ES-I3 (cell line): ENCODE measurements around the gene GPR52.

Experiments
- H3K36me3 ChIP-seq: 2 replicates; pipeline ENCODE4 v1.6.1; 2013; ENCODE audit warnings: mild to moderate bottlenecking, low read length, control low read depth, moderate library complexity; ENCODE audit not compliant: insufficient read depth
- H3K4me1 ChIP-seq: 2 replicates; pipeline ENCODE4 v1.6.1; 2013; ENCODE audit warnings: mild to moderate bottlenecking, control low read depth, low read length; ENCODE audit not compliant: insufficient read depth
- H3K9ac ChIP-seq: 2 replicates; pipeline ENCODE4 v1.6.1; 2013; ENCODE audit warnings: low read depth, mild to moderate bottlenecking, low read length, moderate library complexity
- H3K9me3 ChIP-seq: 2 replicates; pipeline ENCODE4 v1.6.1; 2013; ENCODE audit warnings: mild to moderate bottlenecking, low read length, moderate library complexity; ENCODE audit not compliant: control insufficient read depth, insufficient read depth

Gene GPR52

DNA sequence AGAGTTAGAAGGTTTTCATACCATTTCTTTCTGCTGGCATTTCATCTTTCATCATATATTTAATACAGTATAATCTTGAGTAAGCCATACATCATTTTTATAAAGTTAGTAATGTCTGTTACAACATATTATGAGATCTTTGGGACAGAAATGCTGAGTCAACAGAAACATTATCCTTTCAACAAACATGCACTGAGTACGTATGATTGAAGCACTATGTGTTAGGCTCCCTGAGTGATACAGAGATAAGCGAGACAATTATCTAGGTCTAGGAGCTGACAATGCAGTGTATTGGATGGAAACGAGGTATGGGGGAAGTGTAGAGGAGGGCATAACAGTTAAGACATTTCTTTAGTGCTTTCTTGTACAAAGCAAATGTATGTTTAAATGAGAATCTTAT, 19.7 kb upstream of the GPR52 start:
- H3K36me3 ChIP-seq: no peaks in the 10 kb centered on the region

DNA sequence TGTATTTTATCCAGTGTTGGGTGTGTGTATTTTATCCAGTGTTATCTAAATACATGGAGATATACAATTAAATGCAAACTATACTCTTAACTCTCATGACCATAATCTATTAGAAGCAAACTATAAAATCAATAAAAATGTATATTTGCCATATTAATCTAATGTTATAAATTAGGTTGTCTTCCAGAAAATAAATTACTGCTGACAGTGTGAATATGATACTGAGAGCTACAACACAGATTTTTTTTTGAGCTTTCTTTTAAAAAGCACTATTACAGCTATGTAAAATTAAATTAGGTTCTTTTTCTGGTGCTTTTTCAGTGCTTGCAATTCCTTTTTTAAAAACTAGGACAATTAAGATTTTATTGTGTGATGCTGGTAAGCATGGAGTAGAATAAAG, 19.0 kb upstream of the GPR52 start:
- Histone ChIP-seq H3K9ac (no peak overlapping the region), H3K36me3 (no peaks in the 10 kb centered on the region), H3K9me3 (no peaks in the 10 kb centered on the region), H3K4me1 (no peaks in the 10 kb centered on the region)

More for the DNA sequence above, 19.7 kb upstream of the GPR52 start:
- Histone ChIP-seq H3K4me1 (no peaks in the 10 kb centered on the region), H3K9ac (no peak overlapping the region), H3K9me3 (no peaks in the 10 kb centered on the region)

DNA sequence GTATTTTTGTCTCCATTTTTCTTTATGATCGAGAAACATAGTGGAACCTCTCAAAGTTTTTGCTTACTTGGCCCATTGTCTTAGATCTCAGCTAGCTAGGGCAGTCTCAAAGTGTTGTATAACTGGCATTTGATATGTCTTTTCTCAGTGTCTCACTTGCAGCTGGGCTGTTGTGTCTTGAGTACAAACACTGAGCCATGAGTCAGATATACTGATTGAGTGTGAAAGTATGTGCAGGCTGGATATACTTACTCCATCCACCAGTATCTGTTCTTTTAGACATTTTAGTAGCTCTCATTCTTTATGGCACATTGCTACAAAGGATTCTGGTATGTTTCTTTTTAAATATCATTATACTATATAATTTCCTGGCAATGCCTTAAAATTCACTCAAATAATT, 14.3 kb upstream of the GPR52 start:
- Histone ChIP-seq H3K9ac (no peak overlapping the region), H3K9me3 (no peaks in the 10 kb centered on the region), H3K4me1 (no peaks in the 10 kb centered on the region), H3K36me3 (no peaks in the 10 kb centered on the region)

DNA sequence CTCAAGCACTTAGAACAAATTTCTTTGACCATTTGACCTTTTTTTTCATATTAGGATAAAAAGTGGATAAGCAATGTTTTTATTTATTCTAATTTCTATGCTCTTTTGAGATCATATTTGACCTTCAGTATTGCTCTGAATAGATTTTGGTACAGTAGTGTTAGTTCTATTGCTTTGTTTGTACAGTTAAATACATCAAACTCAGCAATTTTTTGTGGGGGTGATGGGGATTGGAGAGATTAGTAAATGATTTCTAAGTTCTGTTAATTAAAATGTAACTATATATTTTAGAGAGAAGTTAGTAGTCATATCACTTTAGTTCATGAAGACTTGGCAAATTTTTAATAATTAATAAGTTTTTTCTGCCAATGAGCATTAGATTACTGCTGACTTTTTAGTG, 2.4 kb upstream of the GPR52 start:
- Histone ChIP-seq H3K4me1 (peaks cover 3% of the 10 kb centered on the region; the same call in 1 of the 2 replicates), H3K9ac (no peak overlapping the region), H3K9me3 (no peaks in the 10 kb centered on the region), H3K36me3 (no peaks in the 10 kb centered on the region)

DNA sequence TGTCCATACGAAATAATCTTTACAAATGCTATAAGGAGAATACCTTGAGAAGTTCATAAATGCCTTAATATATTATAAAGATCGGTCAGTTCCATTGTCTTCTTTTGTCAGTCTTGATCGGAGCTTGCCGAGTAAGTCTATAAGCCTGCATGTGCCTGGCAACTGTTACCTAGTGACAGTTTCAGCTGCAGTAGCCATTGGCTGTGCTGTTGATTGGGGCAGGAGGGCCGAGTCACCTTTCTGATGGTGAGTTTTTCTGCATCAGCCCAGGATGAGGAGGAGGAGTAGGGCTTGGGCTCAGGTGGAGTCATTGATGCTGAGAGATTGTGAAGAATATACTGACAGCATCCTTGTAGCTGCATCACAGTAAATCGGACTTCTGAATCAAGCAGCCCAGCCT, 1.9 kb upstream of the GPR52 start:
- Histone ChIP-seq H3K4me1 (peaks cover 3% of the 10 kb centered on the region; the same call in 1 of the 2 replicates), H3K36me3 (no peaks in the 10 kb centered on the region), H3K9me3 (no peaks in the 10 kb centered on the region), H3K9ac (no peak overlapping the region)

DNA sequence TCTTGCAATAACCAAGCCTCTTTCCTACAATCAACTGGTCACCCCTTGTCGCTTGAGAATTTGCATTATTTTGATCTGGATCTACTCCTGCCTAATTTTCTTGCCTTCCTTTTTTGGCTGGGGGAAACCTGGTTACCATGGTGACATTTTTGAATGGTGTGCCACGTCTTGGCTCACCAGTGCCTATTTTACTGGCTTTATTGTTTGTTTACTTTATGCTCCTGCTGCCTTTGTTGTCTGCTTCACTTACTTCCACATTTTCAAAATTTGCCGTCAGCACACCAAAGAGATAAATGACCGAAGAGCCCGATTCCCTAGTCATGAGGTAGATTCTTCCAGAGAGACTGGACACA, 743 bp downstream of the GPR52 start:
- no peaks in the 10 kb centered on the region for H3K9me3 ChIP-seq
- H3K36me3 ChIP-seq: no peaks in the 10 kb centered on the region
- peaks cover 3% of the 10 kb centered on the region; the same call in 1 of the 2 replicates for H3K4me1 ChIP-seq
- no peak overlapping the region for H3K9ac ChIP-seq

DNA sequence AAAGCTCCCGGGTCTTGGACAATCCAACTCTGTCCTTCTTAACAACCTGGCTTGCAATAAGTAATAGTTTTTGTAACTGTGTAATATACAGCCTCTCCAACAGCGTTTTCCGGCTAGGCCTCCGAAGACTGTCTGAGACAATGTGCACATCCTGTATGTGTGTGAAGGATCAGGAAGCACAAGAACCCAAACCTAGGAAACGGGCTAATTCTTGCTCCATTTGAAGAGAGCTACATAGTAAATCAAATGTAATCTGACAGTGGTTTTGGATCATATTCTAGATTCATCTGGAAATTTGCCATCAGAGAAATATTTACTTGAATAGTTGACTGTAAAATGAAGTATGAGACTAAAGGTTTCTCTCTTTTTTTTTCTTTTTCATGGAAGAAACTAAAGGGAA, 1.2 kb downstream of the GPR52 start:
- no peaks in the 10 kb centered on the region for H3K36me3 ChIP-seq
- no peak overlapping the region for H3K9ac ChIP-seq
- H3K9me3 ChIP-seq: no peaks in the 10 kb centered on the region
- H3K4me1 ChIP-seq: peaks cover 3% of the 10 kb centered on the region; the same call in 1 of the 2 replicates

DNA sequence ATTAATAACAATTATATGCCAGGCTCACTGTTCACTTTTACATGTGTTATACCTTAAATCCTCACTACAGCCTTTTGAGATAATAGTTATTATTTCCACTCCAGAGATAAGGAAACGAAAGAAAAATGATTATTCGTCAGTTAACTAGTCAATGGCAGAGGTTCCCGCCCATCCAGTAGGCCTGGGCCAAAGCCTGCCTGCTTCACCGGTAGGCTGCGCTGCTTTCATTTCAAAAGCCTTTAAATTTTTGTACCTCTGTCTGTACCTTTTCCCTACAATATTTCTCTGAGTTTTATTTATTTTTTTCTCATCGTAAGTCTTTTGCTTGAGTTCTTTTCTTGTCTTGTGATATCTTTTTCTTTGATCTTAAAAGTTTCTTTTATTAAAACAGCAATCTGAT, 3.6 kb downstream of the GPR52 start:
- Histone ChIP-seq H3K9me3 (no peaks in the 10 kb centered on the region), H3K36me3 (no peaks in the 10 kb centered on the region), H3K4me1 (peaks cover 3% of the 10 kb centered on the region; the same call in 1 of the 2 replicates), H3K9ac (no peak overlapping the region)

DNA sequence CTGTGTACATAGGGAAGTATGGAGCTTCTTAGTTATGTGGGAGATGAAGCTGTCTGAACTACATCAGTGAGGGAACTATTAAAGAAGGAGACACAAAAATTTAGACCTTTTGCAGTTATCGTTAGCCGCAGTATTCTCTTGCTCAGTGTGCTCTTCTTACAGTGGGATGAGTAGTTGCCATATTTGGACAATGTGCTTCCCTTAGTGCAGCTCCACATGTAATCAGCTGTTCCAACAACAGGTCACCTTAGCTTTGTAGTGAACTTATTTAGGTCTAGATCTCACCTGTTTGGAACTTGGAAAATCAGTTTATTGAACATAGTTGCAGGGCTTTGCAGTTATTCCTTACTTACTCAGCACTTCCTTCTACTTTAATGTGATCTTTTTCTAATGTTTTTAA, 18.1 kb downstream of the GPR52 start:
- Histone ChIP-seq H3K9ac (no peak overlapping the region), H3K36me3 (no peaks in the 10 kb centered on the region), H3K9me3 (no peaks in the 10 kb centered on the region)

DNA sequence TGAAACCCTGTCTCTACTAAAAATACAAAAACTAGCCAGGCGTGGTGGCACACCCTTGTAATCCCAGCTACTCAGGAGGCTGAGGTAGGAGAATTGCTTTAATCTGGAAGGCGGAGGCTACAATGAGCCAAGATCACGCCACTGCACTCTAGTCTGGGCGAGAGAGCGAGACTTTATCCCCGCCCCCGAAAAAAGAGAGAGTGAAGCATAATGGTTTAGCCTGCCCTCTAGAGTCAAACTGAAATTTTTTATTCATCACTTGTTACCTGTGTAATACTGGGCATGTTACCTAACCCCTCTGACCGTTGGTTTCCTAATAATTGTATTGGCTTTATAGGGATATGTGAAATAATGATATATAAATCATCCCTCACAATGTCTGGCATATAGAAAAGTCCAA, 18.8 kb downstream of the GPR52 start:
- H3K9ac ChIP-seq: no peak overlapping the region
- no peaks in the 10 kb centered on the region for H3K9me3 ChIP-seq
- no peaks in the 10 kb centered on the region for H3K4me1 ChIP-seq
- no peaks in the 10 kb centered on the region for H3K36me3 ChIP-seq

More for the DNA sequence above, 18.1 kb downstream of the GPR52 start:
- no peaks in the 10 kb centered on the region for H3K4me1 ChIP-seq

DNA sequence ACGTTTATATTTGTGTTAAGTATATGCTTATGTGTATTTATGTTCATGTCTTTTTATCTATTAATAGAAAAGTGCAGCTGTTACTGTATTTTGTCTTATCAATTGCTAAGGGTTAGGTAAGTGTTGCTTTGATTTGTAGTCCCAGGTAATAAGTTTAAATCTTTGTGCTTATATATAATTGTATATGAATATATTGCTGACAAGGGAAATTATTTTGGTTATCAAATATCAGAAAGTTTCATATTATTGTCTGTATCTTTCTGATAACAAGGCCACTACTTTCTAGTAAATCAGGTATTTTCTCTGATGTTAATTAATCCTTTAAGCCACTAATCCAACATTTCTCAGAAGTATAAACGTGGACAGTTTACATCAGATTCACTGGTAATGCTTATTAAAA, 21.3 kb downstream of the GPR52 start:
- Histone ChIP-seq H3K4me1 (no peaks in the 10 kb centered on the region), H3K36me3 (no peaks in the 10 kb centered on the region), H3K9me3 (no peaks in the 10 kb centered on the region), H3K9ac (no peak overlapping the region)

DNA sequence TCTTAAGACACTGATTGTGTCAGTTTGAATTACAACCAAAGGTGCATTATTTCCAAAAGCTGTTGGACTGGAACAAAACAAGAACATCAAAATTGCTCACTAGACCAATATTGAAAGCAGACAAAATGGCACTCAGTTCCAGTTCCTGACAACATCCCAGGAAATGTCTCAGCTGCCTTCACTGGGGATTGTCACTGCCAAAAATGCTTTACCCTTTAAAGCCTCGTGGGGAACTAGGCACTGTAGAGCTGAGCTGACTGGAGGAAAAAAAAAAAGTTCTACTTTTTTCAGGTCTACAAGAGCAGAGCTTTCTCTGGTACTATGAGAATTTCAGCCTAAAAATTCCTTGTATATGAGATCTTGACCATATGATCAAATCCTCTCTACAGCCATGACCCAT, 21.9 kb downstream of the GPR52 start:
- Histone ChIP-seq H3K9me3 (no peaks in the 10 kb centered on the region), H3K36me3 (no peaks in the 10 kb centered on the region), H3K9ac (no peak overlapping the region), H3K4me1 (no peaks in the 10 kb centered on the region)

DNA sequence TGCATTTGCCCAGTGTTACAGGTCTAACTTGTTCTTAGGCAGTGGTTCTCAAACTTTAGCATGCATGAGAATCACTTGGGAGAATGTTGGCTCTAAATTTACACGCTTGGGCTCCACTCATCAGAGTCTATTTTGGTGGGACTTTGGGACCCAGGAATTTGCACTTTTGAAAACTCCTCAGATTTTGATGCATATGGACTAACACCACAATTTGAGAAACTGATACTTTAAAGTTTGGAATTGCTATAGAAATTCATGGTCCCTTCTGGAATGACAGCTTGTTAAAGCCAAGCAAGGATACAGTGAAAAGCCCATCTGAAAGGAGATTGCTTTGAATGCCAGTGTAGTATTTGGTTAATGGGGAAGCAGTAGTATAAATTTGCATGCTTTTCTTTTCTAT, 31.5 kb downstream of the GPR52 start:
- H3K4me1 ChIP-seq: no peaks in the 10 kb centered on the region
- H3K9me3 ChIP-seq: no peaks in the 10 kb centered on the region
- no peaks in the 10 kb centered on the region for H3K36me3 ChIP-seq
- H3K9ac ChIP-seq: no peak overlapping the region

DNA sequence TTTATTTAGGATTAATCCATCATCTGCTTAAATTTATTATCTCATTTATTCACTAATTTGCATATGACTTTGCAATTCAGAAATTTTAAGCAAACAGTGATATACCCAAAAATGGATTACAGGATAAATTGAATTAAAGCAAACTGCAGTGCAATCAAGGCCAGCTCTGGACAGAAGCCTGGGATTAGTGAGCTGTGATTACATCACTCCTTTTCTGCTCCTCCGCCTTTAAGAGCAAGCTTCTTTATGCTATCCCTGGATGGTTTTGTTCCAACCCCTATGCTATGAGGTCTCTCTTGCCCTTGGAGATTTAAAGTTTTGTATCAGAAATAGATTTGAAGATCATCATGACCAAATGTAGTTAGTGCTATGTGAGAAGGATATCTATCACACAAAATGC, 32.6 kb downstream of the GPR52 start:
- H3K4me1 ChIP-seq: no peaks in the 10 kb centered on the region
- H3K36me3 ChIP-seq: no peaks in the 10 kb centered on the region
- H3K9ac ChIP-seq: no peak overlapping the region
- H3K9me3 ChIP-seq: no peaks in the 10 kb centered on the region

DNA sequence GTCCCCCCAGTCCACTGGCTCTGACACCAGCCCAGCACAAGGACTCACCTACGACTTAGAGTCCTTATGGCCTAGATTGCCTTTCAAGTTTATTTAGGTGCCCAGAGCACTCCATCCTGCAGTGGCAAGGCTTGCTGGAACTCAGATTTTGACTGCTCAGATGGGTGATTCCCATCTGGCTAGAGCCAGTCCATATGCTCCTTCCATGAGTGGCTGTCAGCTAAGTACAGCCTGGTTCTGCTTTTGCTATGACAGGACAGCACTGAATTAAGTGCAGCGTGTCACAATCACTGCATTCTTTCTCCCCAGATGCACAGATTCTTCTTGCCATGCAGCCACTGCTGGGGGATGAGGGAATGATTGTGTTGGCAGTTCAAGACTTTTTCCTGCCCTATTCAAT, 43.8 kb downstream of the GPR52 start:
- no peaks in the 10 kb centered on the region for H3K9me3 ChIP-seq
- no peaks in the 10 kb centered on the region for H3K36me3 ChIP-seq
- no peak overlapping the region for H3K9ac ChIP-seq
- H3K4me1 ChIP-seq: no peaks in the 10 kb centered on the region

DNA sequence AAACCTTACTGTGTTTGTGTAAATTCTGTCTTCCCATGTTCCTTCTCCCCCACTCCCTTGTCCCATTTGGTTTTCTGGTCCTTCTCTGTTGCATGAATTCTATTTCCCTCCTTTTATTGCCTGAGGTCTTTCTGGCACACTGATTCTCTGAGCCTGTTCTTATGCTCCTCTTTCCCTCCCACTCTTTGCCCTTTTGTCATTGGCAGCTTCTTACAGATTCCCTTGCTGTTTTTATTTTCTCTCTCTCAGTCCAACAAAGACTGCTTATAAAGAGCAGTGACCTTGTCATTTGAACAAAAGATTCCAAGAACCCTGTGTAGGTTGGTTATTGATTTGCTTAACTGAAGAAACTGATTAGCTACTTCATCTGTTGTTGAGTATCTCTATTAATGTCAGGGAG, 49.7 kb downstream of the GPR52 start:
- no peak overlapping the region for H3K9ac ChIP-seq
- no peaks in the 10 kb centered on the region for H3K9me3 ChIP-seq
- no peaks in the 10 kb centered on the region for H3K4me1 ChIP-seq
- H3K36me3 ChIP-seq: no peaks in the 10 kb centered on the region
